H1 (cell line): ENCODE results near the gene CIDEA. TPM values are rescaled to one million over a fixed set of nuclear protein-coding genes. Genes with fewer than 3 reads are reported as not detected.

Source experiments
- E2F6 ChIP-seq: IDR thresholded peaks from 2 replicates; pipeline ENCODE4 v1.6.1; 2012; ENCODE audit warnings: inconsistent platforms
- EP300 ChIP-seq, 2 experiments: IDR thresholded peaks; 1 replicate in 1 of 2; 2 replicates in 1 of 2; pipeline ENCODE4 v1.6.1; 2011 to 2012; ENCODE audit warnings: low read depth in 2 of 2, low read length in 2 of 2, mild to moderate bottlenecking in 2 of 2, borderline replicate concordance in 1 of 2, inconsistent platforms in 1 of 2, moderate library complexity in 1 of 2
- POLR2A ChIP-seq, 2 experiments: IDR thresholded peaks; 1 replicate in 1 of 2; 2 replicates in 1 of 2; pipeline ENCODE4 v1.6.1; 2011; ENCODE audit warnings: low read depth in 2 of 2, low read length in 2 of 2, mild to moderate bottlenecking in 2 of 2; ENCODE audit errors: control extremely low read depth in 1 of 2
- TEAD4 ChIP-seq: IDR thresholded peaks from 2 replicates; pipeline ENCODE4 v1.6.1; 2012; ENCODE audit warnings: low read depth, low read length, inconsistent platforms, mixed read lengths
- ZNF274 ChIP-seq: IDR thresholded peaks from 2 replicates; pipeline ENCODE4 v1.7.0; 2012; ENCODE audit warnings: low read length, borderline replicate concordance; ENCODE audit errors: extremely low read depth
- polyA plus RNA-seq, 7 experiments: library from polyadenylated mRNA; depleted of rRNA in 3 of 7; stranded (reverse) in 5 of 7; unstranded in 2 of 7; fragments of >200 nt in 5 of 7; fragments of 200-250 nt in 2 of 7; gene quantifications; 1 replicate in 5 of 7; 2 replicates in 1 of 7; 4 replicates in 1 of 7; pipeline versions ENCODE4 v1.2.1 to v1.2.3, GENCODE V29; 2011 to 2013; ENCODE audit warnings: missing spikeins in 2 of 7, mixed read lengths in 2 of 7
- total RNA-seq: library from RNA; stranded (reverse); fragmentation: NEBNext Ultra II Directional; extraction: Animal tissue kit (Norgen Biotek cat#: 25700); gene quantifications from 2 replicates; pipeline ENCODE4 v1.2.1, GENCODE V29; 2021
- TF ChIP-seq, protein P1 (sequence below): IDR thresholded peaks from 2 replicates; pipeline ENCODE4 v1.6.1; 2012; ENCODE audit warnings: inconsistent platforms
- TF ChIP-seq, protein P2 (sequence below): IDR thresholded peaks from 2 replicates; pipeline ENCODE4 v1.6.1; 2012; ENCODE audit warnings: low read length, inconsistent platforms

The CIDEA gene
- total and polyA plus RNA-seq, 2 of the 8 experiments (the other 6 are each of a cell fraction or from before 2014, with no cell fraction given): not detected

GRCh38 chr18:12296087-12296403, 41.9 kb downstream of the CIDEA start (continued):
- TF ChIP-seq, protein P1, sequence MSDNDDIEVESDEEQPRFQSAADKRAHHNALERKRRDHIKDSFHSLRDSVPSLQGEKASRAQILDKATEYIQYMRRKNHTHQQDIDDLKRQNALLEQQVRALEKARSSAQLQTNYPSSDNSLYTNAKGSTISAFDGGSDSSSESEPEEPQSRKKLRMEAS: no peak
- no peak for TF ChIP-seq ZNF274
- TF ChIP-seq E2F6: no peak
- no peak for TF ChIP-seq POLR2A (IDR thresholded peaks at IDR 0.05; ENCODE audit: control extremely low read depth in 1 of 2, low read depth in 2 of 2, low read length in 2 of 2)
- no peak for TF ChIP-seq EP300 (IDR thresholded peaks at IDR 0.05; ENCODE audit: borderline replicate concordance in 1 of 2, low read depth in 2 of 2, low read length in 2 of 2)
- TF ChIP-seq, protein P2, sequence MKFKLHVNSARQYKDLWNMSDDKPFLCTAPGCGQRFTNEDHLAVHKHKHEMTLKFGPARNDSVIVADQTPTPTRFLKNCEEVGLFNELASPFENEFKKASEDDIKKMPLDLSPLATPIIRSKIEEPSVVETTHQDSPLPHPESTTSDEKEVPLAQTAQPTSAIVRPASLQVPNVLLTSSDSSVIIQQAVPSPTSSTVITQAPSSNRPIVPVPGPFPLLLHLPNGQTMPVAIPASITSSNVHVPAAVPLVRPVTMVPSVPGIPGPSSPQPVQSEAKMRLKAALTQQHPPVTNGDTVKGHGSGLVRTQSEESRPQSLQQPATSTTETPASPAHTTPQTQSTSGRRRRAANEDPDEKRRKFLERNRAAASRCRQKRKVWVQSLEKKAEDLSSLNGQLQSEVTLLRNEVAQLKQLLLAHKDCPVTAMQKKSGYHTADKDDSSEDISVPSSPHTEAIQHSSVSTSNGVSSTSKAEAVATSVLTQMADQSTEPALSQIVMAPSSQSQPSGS: no peak
- TF ChIP-seq TEAD4: no peak
